ENCODE data around the gene S100A1. TPM values are rescaled to one million over a fixed set of nuclear protein-coding genes. Genes with fewer than 3 reads are reported as not detected.

The S100A1 gene
- total RNA-seq, result 1 to 10 TPM; 1.7 to 4.1 TPM

GRCh38 chr1:153627715-153628626 lies at the start of gene S100A1:
Gene S100A1 (plus strand): TSS chr1:153628434. CDS start chr1:153630522, 2,088 bp downstream.

GRCh38 chr1:153612755-153613331 lies 15.4 kb upstream of the S100A1 start, which contains the start of gene S100A16:
Gene S100A16 (minus strand): TSS chr1:153613137. CDS start chr1:153608151, 4,986 bp downstream.

GRCh38 chr1:153616144-153616916 lies 11.9 kb upstream of the S100A1 start, which contains the start of gene S100A14:
Gene S100A14 (minus strand): TSS chr1:153616325. CDS start chr1:153615858, 467 bp downstream.

GRCh38 chr1:153626904-153627714 lies 1.1 kb upstream of the S100A1 start, which contains the start of gene S100A13:
Gene S100A13 (minus strand): TSS chr1:153627505. CDS start chr1:153626472, 1,033 bp downstream.

GRCh38 chr1:153633754-153634665 lies 5.8 kb downstream of the S100A1 start, which contains the start of gene CHTOP:
Gene CHTOP (plus strand): TSS chr1:153634066. CDS start chr1:153636589, 2,523 bp downstream.

GRCh38 chr1:153658400-153659174 lies 30.4 kb downstream of the S100A1 start, which contains the start of gene SNAPIN:
Gene SNAPIN (plus strand): TSS chr1:153658703. CDS start chr1:153658744, 41 bp downstream.

GRCh38 chr1:153670859-153671627 lies 42.8 kb downstream of the S100A1 start, which contains the start of gene ILF2:
Gene ILF2 (minus strand): TSS chr1:153670993. CDS start chr1:153670922, 71 bp downstream.

GRCh38 chr1:153678519-153679336 lies 50.5 kb downstream of the S100A1 start, which contains the start of gene NPR1:
Gene NPR1 (plus strand): TSS chr1:153678688. CDS start chr1:153679109, 421 bp downstream.

Other genes with a start within 250 kb of the S100A1 start
- gene S100A8, start 237.4 kb upstream of the S100A1 start, total RNA-seq, result not detected
- not detected for gene S100A7A, start 211.9 kb upstream of the S100A1 start, total RNA-seq
- gene S100A7, start 167.8 kb upstream of the S100A1 start, total RNA-seq, result not detected
- 100 to 1,000 TPM; 336 to 430 TPM for gene S100A6, start 92.4 kb upstream of the S100A1 start, total RNA-seq
- gene S100A5, start 87.5 kb upstream of the S100A1 start, total RNA-seq, result not detected
- 1 to 10 TPM in 1 of 2 donors, under 1 TPM in 1; 0.67 to 1.7 TPM for gene S100A4, start 82.6 kb upstream of the S100A1 start, total RNA-seq
- 1 to 10 TPM in 1 of 2 donors, not detected in 1; 1.3 TPM for gene S100A3, start 79.2 kb upstream of the S100A1 start, total RNA-seq
- gene S100A2, start 62.6 kb upstream of the S100A1 start, total RNA-seq, result 1 to 10 TPM in 1 of 2 donors, under 1 TPM in 1; 0.34 to 1.3 TPM
- gene S100A16, start 15.3 kb upstream of the S100A1 start, total RNA-seq, result 10 to 100 TPM; 13.1 to 34.3 TPM
- not detected for gene S100A14, start 12.1 kb upstream of the S100A1 start, total RNA-seq
- 10 to 100 TPM; 42.7 to 63.3 TPM for gene S100A13, start 929 bp upstream of the S100A1 start, total RNA-seq
- 10 to 100 TPM; 27.2 to 37.0 TPM for gene CHTOP, start 5.6 kb downstream of the S100A1 start, total RNA-seq
- gene SNAPIN, start 30.3 kb downstream of the S100A1 start, total RNA-seq, result 10 to 100 TPM; 46.8 to 53.6 TPM
- gene ILF2, start 42.6 kb downstream of the S100A1 start, total RNA-seq, result 100 to 1,000 TPM; 137 to 213 TPM
- under 1 TPM; under 0.01 TPM for gene NPR1, start 50.3 kb downstream of the S100A1 start, total RNA-seq
- 10 to 100 TPM; 41.0 to 44.0 TPM for gene INTS3, start 99.6 kb downstream of the S100A1 start, total RNA-seq
- 10 to 100 TPM; 27.2 to 59.3 TPM for gene SLC27A3, start 147.0 kb downstream of the S100A1 start, total RNA-seq